HG03432 (cell line): ENCODE measurements around the gene CYB5R3.

Source experiments
- ATAC-seq: cut with Tn5 transposase; IDR thresholded peaks from one replicate; pipeline ENCODE4 v1.9.1; 2021; ENCODE audit warnings: mild to moderate bottlenecking, moderate library complexity; ENCODE audit not compliant: unreplicated experiment

The CYB5R3 gene

DNA sequence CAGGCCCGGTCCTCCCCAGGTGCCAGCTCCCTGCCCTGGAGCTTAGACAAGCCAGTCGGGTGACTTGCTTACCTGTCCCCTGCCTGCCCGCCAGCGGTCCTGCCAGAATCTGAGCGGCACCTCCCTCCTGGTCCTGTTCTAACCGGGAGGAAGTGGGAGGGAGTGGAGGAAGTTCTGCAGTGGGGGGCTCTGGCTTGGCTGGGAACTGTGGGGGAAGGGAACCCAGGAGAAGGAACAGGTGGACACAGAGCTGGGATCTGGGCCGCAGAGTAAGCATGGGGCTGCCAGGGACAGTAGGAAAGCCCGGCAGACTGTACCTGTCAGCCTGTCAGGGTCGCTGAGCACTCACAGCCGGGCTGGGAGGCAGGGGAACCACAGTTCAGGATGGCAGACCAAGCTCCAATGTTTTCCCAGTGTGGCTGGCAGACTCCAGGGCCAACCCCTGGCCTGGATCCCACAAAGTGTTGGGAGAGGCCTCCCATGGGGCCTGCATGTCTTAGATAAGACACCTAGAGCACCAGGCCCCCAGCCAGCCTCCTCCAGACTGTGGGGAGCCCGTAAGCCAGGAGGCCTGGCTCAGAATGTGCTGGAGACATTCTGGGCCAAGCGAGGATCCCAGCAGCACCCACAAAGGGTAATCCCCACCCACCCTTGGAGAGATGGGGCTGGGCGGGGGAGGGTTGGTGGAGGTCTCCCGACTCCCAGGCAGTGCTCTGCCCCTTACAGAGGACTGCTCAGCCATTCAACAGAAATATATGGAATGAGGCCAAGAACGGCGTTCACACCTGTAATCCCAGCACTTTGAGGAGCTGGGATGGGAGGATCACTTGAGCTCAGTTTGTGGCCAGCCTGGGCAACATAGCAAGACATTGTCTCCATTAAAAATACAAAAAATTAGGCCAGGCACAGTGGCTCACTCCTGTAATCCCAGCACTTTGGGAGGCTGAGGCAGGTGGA, 2.3 kb downstream of the CYB5R3 start:
- ATAC-seq = no peak

DNA sequence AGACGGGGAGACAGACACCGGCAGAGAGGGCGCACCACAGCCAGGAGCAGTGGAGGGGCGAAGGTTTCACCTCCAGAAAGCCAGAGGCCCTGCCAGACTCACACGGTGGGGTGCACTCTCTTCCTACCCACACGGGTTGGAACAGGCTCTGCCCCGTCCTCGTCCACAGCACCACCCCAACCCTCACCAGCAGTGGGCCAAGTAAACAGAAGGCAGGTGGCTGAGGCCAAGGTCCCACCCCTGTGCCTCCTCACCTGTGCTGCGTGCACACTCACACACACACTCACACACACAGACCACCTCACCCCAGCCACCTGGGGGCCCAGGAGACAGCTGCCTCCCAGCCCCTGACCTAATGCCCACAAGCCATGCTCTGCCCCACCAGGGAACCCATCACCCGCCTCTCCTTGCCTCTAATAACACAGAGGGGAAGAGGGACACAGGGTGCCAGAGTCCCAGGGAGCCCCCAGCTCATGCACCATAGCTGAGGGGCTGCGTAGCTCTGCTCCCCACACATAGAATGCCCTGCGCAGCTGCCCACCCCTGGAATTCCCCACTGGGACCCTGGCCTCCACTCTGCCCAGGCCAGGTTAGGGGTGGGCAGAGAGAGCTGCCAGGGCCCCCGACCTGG, 3.1 kb downstream of the CYB5R3 start:
- no peak for ATAC-seq

DNA sequence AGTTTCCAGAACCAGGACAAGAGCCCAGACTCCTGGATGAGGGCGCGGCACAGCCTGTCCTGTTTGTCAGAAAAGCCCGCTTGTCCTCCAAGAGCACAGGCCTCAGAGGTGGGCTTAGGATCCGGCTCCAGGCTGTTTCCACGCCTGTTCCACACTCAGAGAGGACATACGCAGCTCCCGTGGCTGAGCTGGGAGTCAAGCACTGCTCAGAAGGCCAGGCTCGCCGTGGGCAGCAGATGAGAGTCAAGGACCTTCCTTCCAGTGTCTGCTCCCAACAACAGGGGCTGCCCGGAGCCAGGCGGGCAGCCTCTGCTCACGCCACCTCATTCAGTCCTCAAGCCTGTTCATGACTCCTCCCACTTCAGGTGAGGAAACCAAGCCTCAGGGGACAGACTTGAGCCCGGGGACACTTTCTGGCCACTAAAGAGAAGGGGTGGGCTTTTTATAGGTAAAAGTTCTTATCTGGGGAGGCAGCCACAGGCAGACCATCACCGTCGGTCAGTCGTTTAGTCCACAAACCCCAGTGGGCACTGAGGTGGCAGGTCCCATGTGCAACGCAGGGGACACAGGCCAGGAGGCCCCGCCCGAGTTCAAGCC, 3.8 kb downstream of the CYB5R3 start:
- ATAC-seq = no peak

DNA sequence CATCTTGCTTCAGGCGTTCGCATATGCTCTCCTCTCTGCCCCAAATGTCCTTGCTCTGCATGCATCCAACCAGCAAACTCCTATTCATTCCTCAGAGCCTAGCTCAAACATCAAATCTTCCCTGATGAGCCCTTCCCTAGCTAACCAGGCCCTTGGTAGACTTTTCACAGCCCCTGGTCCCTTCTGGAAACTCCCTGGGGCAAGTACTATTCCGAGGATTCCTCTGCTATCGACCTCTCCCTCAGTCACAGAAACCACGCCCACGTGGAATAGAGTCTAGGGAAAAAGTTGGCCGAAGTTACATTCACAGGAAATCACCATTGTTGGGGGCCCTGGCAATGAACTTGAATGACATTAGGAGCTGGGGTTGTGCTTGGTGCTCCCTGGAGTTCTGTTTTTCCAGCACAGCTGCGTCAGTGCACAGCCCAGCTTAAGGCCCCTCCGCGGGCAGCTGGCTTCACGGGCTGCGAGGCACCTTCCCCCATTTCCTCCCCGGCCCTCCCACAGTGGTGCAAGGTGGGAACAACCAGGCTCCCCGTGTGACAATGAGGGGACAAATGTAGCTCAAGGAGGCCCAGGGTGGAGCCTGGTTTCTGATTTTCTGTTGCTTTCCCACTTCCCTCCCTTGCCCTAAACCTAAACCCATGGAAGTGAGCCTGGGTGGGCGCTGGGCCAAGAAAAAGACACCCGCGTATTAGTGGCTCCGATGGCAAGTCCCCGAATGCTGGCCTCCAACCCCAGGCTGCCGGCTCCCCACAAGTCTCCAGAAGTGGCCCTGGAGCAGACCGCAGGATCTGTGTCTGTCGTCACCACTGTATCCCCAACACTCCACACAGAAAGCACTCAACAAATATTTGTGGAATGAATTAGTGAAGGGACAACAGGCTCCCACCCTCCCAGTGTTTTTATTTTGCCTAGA, 4.5 kb downstream of the CYB5R3 start:
- ATAC-seq = no peak

DNA sequence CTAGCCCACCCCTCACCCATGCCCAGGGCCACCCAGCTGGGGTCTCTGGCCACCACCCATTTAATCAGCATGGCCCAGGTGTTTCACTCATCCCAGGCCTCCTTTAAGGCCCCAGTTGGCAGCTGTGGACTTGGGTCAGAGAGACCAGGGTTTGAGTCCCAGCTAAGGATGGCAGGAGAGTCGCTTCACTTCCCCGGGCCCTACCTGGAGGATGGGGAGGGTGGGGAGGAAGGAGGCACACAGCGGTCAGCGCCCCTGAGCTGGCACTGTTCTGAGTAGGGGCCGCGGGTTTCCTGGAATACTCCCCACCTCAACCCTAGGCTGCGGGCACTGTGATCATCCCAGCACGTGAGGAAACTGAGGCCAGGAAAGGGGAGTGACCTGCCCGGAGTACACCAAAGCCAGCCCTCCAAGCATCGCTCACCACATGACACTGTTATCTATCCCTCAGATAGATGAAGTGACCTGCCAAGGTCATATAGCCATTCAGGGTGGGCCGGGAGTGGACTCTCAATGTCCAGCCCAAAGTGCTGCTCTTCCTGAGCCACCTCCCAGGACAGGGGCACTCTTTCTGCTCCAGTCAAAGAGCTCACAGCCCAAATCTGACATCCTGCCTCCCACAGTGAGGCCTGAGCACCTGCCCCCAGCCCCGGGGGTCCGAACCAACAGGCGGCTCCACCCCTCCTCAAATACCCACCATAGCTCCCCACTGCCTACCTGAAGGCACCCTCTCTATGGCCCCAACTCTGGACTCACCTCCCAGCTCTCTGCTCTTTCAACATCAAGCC, 5.4 kb downstream of the CYB5R3 start:
- no peak for ATAC-seq

DNA sequence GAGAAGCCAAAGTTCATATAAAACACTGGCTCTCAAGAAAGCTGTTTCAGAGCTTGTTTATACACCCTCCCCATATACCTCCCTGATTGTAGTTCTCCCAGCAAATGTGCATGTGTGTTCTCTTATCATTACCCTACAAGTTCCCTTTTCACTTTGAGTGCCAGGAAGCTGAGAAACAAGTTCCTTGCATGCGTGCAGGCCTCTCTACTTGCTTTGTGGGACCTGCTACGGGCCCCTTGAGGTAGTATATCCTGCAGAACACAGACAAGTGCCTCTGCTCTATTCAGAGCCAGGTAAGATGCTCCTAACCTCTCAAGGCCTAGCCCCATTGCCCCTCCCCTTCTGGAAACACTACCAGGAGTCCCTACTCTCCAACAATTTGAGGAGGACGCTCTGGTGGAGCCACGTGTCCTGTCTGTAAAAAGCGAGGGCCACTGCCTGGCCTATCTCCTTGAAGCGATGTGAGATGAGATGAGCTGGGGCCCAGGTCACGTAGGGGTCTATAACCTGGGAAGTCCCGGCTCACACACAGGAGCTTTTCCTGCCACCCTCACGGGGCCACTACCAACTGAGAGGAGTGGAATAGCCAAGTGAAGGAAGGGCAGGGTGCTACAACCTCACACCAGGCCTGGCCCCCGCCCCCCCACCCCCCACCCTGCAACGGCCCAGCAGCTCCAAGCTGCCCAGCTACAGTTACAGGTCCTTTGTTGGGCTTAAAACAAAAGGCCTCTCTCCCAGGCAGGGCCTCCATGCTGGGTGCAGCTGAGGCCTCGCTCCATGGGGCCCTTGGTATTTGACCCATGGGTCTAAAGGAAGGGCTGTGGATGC, 6.2 kb downstream of the CYB5R3 start:
- ATAC-seq = no peak

DNA sequence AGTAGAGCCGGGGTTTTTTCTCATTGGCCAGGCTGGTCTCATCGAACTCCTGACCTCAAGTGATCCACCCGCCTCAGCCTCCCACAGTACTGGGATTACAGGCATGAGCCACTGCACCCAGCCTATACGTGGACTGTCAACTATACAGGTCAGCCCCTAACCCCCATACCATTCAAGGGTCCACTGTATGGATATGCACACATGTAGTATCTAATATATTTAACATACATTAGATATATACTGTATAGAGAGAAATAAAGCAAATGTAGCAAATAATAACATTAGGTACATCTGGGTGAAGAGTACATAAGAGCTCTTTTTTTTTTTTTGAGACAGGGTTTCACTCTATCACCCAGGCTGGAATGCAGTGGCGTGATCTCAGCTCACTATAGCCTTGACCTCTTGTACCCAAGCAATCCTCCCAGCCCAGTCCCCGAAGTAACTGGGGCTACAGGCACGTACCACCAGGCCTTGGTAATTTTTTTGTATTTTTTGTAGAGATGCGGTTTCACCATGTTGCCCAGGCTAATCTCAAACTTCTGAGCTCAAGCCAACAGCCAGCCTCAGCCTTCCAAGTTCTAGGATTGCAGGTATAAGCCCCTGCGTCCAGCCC, 7.3 kb downstream of the CYB5R3 start:
- no peak for ATAC-seq

DNA sequence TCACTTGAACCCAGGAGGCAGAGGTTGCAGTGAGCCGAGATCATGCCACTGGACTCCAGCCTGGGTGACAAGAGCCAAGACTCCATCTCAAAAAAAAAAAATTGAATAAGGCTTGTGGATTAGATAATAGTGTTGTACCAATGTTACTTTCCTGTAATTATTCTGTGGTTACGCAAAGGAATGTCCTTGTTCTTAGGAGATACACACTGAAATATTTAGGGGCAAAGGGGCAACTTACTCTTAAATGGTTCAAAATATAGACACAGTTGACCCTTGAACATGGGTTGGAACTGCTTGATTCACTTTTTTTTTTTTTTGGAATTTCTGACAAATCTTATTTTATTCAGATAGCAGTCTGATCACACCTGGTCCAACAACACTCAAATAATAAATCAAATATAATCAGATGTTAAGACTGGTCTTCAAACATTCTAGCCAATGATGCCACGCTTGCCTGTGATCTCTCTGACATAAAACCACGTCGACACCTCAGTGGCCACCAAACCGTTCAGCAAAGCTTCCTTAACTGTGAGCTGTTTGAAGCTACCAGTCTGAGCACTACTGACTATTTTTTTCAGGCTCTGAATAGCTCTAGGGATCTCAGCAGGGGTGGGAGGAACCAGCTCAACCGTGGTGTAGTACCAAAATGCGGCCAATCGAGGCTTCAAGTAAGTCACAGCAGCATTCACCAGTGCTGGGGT, 9.5 kb downstream of the CYB5R3 start:
- no peak for ATAC-seq

DNA sequence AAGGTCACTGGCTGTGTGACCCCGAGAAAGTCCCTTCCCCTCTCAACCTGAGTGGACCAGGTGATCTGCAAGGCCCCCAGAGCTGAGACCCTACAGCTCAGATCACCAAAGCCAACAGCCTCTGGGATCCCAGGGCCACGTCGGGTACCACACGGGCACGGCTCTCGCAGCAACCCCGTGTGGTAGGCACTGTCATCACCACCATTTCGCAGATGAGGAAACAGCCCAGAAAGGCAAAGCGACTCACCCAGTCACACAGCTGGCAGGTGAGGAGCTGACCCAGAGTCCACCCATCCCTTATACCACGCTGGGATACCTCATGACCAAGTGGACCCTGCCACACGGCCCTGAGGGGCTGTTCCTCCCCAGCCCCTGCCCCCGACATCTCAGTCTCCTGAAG, 11.6 kb downstream of the CYB5R3 start:
- ATAC-seq = no peak

DNA sequence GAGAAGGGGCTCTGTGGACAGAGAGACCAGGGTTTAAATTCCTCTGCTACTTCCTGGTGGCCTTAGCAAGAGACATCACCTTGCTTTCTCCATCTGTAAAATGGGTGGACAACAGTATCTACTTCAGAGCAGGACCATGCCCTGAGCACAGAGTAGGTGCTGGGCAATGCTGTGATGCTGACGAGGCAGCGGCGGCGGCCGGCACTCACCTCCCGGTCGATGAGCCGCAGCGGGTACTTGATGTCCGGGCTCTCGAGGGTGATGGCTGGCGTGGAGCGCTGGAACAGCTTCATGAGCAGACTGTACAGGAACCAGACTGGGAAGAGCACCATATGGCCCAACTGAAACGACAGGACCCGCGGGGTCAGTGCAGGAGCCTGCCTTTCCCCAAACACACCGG, 12.7 kb downstream of the CYB5R3 start:
- ATAC-seq = no peak

DNA sequence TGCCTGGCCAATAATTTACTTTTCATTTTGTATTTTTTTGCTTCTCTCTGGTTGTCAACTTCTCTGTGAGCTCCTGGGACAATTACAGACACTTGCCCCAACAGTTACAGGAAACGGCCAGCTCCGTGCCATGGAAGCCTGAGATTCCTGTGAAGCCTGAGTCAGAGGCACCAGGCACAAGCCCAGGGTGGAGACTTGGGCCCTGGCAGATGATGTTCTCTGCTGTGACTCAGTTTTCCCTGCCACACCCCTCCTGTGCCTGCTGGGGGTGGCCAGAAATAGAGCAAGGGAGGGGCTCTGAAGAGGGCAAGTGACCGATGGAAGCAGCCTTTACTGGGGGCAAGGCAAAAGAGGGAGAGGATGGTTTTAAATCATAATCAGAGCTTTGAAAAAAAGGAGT, 13.7 kb downstream of the CYB5R3 start:
- no peak for ATAC-seq

DNA sequence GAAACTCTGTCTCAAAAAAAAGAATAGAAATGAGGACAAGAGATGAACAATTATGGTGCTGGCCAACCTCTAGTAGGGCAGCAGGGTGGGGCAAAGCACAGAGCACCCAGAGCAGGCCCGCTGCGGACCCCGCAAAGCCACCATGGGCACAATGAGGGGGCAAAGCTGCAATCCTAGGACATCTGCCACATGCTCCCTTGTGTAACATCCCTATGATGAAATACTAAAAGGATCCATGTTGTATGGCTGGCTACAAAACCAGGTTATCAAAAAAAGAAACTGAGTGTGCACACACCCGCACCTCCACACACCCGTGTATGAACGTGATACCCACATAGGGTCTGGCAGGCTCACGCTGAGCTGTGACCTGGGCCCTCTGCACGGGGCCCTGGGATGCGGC, 16.2 kb downstream of the CYB5R3 start:
- no peak for ATAC-seq

DNA sequence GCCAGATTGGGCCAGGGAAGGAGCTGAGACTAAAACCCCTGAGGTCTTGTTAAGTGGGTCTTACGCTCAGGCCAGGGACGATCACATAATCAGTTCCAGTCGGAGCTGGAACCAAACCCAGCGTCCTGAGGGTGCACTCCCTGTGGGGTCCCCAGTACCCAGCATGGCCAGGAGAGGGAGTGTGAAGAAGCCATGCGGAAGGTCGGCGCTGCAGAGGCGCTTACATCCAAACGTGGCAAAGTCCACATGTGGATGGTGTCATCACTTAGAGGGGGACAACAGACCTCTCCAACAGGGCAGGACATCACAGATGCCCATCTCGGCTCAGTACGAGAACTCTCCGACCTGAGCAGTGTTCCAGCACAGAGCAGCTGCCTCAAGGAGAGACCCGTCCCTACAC, 17.1 kb downstream of the CYB5R3 start:
- ATAC-seq = no peak

DNA sequence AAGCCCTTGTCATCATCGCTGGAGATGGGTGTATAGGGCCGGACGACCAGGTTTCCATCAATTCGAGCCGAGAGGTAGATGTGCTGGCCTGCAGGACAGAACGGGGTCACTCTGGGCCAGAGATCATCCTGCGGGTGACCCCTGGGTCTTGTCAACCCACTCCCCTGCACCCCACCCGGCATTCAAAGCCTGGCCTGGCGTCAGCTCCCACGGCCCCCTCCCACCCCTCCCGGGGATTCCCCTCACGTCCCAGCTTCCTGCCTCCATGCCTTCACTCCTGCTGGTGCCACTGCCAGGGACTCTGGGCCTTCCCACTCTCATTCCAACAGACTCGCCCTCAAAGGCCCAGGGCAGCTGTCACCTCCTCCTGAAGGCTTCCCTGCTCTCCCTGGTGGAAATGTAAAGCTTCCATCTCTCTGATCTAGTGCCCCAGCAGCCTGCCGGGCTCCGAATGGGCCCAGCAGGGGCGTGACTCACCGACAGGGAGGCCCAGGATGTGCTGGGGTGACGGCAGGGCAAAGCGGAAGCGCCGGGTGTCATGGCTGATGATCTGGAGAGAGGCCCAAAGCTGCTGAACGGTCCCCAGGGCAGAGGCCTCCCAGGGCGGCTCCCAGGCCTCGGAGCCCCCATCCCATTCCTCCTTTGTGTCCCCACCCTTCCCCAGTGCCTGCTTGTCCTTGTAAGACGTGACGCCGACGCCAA, 18.1 kb downstream of the CYB5R3 start:
- ATAC-seq = no peak

DNA sequence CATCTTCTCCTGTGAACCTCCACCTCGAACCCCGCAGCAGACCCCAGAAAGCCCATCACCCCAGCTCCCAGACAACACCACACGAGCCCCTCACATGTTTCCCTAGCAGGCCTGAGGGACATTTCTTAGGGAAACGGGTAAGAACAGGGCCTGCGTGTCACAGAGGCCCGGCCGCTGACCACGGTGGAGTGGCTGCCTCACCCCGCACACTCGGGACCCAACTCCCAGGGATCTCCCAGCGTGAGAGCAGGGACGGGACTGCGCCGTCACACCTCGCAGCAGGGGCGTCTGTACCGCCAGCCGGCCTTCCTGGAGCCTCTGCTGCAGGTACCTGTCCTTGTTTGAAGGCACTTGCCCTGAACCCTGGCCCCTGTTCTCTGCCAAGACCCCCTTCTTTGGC, 19.0 kb downstream of the CYB5R3 start:
- no peak for ATAC-seq

DNA sequence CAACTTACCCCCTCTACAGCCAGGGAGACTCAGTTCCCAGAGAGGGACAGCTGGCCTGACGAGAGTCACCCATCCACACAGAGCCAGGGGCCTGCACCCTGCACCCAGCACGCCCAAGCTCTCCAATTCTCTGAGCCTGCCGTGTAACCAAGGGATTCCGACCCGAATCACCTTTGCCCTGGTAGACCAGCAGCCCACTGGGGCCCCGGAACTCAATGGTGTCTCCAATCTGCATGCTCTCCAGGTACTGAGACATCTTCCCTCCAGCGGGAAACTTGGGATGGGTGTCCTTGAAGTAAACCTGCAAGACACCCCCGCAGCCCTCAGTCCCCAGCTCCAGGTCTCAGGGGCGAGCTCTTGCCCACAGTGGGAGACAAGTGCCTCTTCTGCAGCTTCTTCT, 21.2 kb downstream of the CYB5R3 start:
- ATAC-seq = no peak

DNA sequence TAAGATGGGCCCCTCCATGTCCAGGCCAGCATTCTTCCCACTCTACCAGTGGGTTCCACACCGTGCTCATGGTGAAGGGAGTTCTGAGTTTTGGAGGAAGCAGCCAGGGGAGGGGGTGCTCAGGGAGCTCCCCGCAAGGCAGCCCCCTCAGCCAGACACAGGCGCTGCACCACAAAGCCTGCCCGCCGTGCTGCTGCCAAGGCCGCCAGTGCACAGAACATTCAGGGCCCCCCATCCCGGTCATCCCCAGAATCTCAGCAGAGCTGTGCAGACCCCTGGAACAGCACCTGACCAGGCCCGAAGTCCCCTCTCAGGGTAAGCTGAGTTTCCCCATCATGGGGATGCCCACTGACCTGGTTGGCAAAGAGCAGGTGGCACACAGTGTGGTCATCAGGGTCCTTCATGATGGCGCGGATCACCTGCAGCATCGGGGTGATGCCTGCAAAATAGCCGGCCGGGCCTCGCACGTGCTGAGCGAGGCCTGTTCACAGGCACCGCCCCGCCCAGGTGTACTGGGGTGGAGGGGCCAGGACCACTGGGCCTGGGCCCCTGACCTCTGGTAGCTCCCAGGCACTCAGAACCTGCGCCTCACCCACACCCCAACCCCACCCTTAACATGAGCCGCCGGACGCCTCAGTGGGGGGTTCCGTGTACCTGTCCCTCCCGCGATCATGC, 22.1 kb downstream of the CYB5R3 start:
- ATAC-seq = no peak
